Fibroblast of skin of scalp (primary cell): ENCODE data around the gene AGBL1.
"Not testable (repeated sequence)": the region's sequence is repeated elsewhere in the genome, so short reads cannot be mapped to it uniquely, and the experiment has no call there.

Experiments used
- DNase-seq: peaks from one replicate; pipeline ENCODE4 v3.0.0-alpha.2; 2013

Gene AGBL1

DNA sequence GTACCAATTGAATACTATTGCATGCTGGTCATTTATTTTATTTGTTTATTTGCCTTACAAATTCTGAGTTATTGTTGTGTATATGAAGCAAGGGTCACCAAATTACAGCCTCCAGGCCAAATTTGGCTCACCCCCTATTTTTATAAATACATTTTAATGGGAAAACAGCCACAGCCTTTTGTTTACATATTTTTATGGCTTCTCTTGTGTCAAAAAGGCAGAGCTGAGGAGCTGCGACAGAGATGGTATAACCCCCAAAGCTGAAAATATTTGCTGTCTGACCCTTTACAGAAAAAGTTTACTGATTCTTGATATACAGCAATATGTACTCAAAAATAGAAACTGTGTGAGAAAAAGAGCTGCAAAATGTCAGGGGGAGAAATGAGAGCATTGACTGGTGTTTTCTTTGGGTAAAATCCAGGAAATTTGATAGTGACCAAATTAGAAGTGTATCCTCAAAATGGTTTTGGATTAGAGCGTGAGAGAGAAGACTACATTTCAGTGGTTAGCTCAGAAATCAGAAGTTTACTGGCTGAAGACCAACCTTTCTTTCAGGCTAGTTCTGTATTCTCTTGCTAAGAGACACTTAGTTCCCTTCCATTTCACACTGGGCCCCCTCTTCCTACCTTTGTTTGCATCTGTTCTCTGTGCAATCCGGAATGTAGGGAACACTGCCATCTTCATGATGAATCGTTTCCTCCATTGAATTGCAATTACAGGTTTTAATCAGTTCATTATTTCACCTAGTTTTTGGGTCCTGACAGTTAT, 757.8 kb downstream of the AGBL1 start:
- peak; percentile 31 for DNase-seq

DNA sequence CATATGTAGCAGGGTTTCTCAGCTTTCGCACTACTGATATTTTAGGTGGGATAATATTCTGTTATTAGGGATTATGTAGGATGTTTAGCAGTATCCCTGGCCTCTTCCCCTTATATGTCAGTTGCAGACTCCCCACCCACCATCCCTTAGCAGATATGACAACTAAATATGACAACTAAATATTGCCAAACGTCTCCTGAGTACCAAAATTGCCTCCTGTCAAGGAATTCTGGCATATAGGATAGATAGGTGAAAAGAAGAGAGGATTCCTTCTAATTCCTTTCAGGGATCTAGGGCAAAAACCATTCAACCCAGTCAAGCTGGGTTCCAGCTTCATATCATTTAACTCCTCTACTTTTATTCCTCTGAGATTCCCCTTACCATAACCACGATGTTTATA, 759.8 kb downstream of the AGBL1 start:
- no peak for DNase-seq

GRCh38 chr15:86840996-86841395, 761.3 kb downstream of the AGBL1 start:
- DNase-seq: no peak

DNA sequence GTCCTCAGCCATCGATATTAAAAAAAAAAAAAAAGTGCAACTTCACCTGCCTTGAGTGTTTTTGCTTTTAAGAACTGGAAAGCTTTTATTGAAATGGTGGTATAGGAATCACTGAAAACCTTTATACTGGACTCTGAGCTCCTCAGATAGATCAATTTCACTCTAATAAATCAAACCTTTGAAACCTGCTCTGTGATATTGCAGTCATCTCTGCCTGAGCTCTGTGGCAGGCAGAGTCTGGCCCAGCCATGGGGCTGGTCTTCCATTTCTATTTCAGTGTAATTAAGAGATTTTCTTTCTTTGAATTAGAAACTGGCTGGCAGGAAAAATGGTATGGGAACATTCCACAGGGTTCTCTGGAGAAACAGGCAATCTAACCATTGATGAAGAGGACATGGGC, 762.5 kb downstream of the AGBL1 start:
- no peak for DNase-seq

GRCh38 chr15:86846036-86846435, 766.4 kb downstream of the AGBL1 start:
- DNase-seq: no peak

DNA sequence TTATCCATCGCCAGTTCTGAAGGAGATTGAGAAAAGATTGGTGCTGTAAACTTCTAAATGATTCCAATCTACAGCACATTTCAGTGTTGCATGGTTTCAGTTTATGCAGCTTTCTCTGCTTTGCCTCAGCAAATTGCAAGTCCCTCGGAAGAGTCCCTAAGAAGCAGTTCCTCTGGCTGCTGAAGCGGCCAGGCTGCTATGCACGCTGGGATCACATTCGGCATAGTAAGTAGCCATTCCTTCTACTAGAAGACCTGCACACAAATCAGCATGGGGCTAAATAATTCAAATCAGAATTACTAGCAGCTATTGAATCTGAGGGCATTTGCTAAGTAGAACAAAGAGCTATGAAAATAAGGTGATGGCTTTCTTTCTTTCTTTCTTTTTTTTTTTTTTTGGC, 769.5 kb downstream of the AGBL1 start:
- no peak for DNase-seq

- DNase-seq: no peak
Measured at GRCh38 chr15:86849558-86850285, 770.1 kb downstream of the AGBL1 start.

DNA sequence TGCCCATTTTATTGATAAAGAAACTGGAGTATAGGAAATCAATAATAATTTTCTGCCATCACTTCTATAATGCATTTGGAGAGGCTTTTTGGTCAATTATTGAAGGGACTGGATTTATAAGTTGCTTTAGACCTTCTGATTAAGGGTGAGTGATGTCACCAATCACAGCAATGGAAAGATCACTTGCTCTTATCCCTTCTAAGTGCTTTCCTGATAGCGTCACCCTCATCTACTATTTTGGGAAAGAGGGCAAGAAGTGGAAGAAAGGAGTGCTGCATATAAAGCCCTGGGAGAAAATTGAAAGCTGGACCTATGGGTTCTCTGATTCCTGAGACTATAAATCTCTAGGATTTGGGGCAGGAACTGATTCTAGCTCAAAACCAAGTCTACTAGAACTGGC, 771.3 kb downstream of the AGBL1 start:
- DNase-seq: no peak

DNA sequence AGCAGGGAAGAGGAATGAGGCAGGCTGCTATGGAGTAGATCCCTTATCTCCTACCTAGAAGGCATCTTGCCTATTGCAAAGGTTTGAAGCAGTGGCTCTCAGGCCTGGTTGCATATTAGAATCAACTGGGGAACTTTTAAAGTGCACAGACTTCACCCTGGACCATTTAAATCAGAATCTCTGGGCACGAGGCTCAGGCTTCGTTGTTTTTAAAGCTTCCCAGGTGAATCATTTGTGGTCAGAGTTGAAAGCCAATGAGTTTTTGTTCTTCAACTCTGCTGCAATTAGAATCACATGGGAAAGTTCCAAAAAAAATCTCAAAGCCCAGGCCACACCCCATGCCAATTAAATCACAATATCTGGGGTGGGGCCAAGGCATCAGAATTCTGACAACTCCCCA, 773.1 kb downstream of the AGBL1 start:
- DNase-seq: no peak

DNA sequence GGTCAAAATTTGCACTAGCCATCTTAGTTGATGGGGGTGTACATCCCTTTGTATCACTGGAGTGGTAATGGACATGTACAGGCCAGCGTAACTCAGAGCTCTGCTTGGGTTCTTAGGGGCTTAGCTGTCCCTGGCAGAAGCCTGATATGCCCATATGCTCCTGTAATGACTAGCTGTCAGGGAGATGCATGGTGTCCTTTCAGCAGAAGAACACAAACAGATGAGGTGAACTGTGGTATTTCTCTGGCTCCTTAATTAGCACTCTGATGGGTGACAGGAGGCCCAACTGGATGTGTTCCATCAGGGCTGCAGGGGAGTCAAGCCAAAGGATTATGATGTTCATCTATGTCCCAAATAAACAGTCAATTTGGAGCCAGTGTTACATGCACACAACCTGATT, 774.5 kb downstream of the AGBL1 start:
- DNase-seq: no peak

- DNase-seq: peak; percentile 4
Measured at GRCh38 chr15:86855307-86856291, 775.9 kb downstream of the AGBL1 start.

DNA sequence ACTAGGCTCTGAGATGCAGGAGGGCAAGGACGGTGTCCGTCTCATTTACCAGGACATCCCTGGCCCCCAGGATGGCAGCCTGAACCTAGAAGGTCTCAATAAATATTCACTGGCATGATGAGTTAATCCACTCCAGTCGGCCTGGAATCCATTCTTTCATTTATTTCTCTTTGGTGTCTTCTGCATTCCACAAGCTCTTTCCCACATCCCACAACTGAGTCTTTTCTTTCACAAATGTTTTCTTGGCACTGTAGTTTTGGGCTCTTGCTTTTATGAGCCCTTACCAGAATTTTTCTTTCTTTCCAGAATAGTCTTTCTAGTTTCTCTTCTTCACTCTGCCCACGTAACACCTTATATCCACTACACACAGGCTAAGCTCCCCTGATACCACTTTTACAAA, 778.0 kb downstream of the AGBL1 start:
- DNase-seq: peak; percentile 14

GRCh38 chr15:86863226-86863915, 783.7 kb downstream of the AGBL1 start:
- peak; percentile 88 for DNase-seq

DNA sequence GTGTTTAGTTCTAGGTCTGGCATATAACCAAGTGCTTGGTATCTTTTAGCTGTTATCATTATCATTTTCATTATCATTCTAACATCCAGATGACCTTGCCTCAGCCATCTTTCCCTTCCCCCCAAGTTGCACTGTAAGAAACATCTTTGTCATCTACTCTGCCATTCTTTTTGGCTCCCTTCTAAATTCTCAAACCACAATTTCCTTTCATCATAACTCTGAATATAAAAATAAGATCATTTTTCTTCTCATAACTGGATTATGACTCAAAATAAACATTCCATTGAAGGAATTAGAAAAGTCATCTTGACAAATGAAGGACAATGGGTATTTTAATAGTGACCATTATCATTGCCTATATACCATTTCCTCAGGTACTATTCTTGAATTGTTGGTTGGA, 786.2 kb downstream of the AGBL1 start:
- DNase-seq: peak; percentile 66

DNA sequence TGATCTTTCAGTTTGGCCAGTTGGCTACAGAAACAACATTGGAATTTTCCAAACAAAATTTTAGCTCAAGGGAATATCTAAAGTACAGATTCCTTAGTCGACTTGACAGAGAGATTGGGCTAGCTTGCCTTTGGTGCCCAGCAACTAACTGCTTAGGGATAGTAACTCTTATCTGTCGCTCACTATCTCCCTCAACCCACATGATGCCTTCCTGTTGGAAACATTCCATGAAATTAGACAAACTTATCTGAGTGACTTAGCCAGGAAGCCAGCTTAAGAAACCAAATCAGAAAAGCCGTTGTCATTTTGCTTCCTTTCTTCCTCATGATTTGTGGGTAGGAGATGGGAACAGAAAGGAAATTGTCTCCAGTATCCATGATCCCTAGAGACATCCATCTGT, 791.2 kb downstream of the AGBL1 start:
- DNase-seq: no peak

- DNase-seq: no peak
Measured at GRCh38 chr15:86871964-86872363, 792.3 kb downstream of the AGBL1 start.

DNA sequence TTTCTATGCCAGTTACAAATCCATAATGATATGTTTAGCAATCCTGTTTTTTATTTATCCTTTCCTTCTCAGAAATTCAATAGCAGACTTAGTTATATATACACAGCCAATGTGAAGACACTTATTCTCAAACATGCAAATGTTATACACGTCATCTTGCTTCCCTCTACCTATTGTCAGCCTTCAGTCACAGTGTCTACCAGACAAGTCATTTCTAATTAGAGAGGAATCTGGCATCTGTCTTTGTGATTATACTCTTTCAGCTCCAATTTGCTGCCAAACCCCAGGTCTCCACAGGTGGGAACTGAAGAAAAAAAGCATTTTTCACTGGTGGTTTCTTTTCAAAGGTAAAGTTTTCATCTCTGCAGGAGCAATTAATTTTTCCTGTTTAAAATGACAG, 793.1 kb downstream of the AGBL1 start:
- no peak for DNase-seq

DNA sequence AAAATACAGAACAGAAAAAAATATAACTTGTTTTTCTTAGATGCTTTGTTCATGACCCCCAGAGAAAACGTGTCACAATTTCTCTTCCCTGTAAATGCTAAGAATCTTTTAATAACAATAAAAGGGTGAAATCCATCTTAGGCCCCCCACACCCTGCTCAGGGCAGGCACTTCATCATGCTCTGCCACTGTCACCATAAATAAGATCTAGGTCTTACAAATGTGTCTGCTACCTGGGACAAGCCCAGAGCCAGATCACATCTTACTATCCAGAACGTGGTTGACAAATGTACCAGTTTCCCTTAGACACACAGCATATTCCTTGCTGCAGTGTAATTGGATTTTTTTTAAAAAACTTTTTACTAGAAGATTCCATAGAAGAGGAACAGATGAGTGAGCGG, 795.4 kb downstream of the AGBL1 start:
- no peak for DNase-seq

DNA sequence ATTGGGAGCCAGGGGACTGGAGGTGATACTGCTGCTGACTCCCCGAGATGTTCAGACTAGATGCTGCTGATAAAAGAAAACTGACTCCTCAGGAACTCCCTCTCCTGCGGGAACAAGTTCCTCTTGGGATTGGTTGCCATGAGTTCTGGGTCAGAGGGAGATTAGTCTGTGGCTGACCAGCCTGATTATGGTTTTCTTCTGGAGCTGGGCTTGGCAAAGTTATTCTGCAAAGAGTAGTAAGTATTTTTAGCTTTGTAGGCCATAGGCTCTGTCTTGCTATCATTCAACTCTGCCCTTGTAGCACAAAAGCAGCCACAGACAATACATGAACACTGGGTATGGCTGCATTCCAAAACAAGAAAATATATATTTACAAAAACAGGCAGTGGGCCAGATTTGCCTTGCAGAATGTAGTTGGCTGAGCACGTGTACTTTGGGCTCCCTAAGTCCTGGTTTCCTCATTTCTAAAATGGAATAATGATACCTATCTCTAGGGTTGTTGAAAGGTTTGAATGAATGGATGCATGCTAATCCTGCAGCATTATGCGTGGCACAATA, 796.8 kb downstream of the AGBL1 start:
- DNase-seq: no peak

- DNase-seq: no peak
Measured at GRCh38 chr15:86877171-86877631, 797.5 kb downstream of the AGBL1 start.

DNA sequence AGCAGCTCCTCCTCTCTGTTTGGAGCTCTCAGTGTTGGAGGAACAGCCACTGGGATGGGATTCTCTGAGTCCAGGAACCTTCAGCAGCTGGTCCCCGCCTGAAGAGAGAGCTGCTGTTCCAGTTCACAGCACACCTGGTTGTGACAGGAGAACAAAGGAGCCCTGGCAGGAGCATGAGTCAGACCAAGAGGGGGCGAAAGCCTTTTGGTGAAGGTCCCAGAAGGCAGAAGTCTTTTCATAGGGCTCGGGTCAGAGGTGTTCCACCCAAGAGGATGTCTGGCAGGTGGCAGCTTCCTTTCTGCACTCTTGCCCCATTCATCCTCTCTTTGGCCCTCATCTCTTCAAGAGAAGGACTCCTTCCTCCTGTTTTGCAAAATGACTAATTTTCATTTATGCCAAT, 799.2 kb downstream of the AGBL1 start:
- DNase-seq: not testable (repeated sequence)
